ENCODE measurements around the gene MPHOSPH9.

MPHOSPH9 gene

GRCh38 chr12:123271001-123271668, 38.2 kb upstream of the MPHOSPH9 start:
- TF ChIP-seq, protein P1, sequence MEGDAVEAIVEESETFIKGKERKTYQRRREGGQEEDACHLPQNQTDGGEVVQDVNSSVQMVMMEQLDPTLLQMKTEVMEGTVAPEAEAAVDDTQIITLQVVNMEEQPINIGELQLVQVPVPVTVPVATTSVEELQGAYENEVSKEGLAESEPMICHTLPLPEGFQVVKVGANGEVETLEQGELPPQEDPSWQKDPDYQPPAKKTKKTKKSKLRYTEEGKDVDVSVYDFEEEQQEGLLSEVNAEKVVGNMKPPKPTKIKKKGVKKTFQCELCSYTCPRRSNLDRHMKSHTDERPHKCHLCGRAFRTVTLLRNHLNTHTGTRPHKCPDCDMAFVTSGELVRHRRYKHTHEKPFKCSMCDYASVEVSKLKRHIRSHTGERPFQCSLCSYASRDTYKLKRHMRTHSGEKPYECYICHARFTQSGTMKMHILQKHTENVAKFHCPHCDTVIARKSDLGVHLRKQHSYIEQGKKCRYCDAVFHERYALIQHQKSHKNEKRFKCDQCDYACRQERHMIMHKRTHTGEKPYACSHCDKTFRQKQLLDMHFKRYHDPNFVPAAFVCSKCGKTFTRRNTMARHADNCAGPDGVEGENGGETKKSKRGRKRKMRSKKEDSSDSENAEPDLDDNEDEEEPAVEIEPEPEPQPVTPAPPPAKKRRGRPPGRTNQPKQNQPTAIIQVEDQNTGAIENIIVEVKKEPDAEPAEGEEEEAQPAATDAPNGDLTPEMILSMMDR (IDR thresholded peaks at IDR 0.05; ENCODE audit: borderline replicate concordance, insufficient read depth, low read depth, low read length), result peak; percentile 78
- H3K4me3 ChIP-seq (ENCODE audit: low read depth, low read length), result peak overlapping the region; percentile 92

GRCh38 chr12:123270214-123271000, 37.5 kb upstream of the MPHOSPH9 start:
- peak overlapping the region; percentile 92 for H3K4me3 ChIP-seq (ENCODE audit: low read depth, low read length)
- TF ChIP-seq, protein P1 (IDR thresholded peaks at IDR 0.05; ENCODE audit: borderline replicate concordance, insufficient read depth, low read depth, low read length), result no peak

DNA sequence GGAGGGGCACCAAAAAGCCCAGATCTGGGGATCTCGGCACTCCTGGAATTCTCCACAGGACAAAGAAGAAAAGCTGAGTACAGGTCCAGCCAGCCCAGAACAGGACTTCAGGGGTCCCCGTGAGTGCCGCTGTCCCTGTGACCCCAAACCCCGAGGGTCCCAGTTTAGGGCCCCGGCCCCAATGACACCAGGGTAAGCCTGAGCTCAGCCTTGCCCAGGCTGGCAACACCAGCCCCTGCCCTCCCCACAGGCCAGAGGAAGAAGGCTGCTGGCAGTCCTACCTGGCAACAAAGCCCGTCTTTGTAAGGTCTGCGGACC, 36.9 kb upstream of the MPHOSPH9 start:
- TF ChIP-seq, protein P1 (IDR thresholded peaks at IDR 0.05; ENCODE audit: borderline replicate concordance, insufficient read depth, low read depth, low read length), result no peak
- H3K4me3 ChIP-seq (ENCODE audit: low read depth, low read length), result peak overlapping the region; percentile 92

DNA sequence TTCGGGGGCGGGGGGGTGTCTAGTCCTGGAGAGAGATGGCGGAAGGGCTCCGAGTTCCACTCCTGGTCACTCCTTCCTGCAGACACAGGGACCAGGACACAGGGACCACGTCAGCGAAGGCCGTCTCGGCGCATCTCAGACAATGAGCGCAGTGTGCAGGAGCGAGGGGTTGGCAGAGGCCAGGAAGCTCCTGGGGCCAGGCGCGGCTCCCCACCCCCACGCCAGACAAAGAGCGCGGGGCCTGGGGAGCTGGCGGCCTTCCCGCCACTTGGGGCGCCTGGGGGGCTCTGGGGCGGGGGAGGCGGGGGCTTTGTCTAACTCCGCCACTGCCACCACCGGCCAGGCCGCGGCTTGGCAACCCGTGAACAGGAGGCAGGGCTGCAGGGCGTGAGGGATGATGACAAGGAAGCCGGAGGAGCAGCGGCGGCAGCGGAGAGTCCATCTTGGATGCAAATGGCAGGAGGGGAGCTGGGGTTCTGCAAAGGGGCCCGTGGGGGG, 36.5 kb upstream of the MPHOSPH9 start:
- TF ChIP-seq, protein P1 (IDR thresholded peaks at IDR 0.05; ENCODE audit: borderline replicate concordance, insufficient read depth, low read depth, low read length), result peak; percentile 19; the same call in 1 of the 2 replicates
- peak overlapping the region; percentile 92 for H3K4me3 ChIP-seq (ENCODE audit: low read depth, low read length)

DNA sequence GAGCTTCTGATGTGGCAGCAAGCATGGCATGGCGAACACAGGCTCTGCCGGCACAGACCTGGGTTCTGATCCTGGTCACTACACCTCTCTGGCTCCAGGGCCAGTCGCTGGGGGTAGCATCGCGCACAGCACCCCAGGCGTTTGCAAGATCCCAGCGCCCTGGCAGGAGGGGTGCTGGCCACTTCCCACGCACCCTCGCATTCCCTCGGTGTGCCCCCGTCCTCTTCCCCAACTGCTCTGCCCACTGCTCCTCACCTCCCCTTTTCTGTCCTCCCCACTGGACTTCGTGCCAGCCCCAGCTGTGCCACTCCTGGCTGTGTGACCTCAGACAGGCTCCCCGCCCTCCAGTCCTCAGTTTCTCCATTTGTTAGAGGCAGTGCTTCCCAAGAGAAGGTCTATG, 35.9 kb upstream of the MPHOSPH9 start:
- TF ChIP-seq, protein P1 (IDR thresholded peaks at IDR 0.05; ENCODE audit: borderline replicate concordance, insufficient read depth, low read depth, low read length), result no peak
- H3K4me3 ChIP-seq (ENCODE audit: low read depth, low read length), result peak overlapping the region; percentile 92

DNA sequence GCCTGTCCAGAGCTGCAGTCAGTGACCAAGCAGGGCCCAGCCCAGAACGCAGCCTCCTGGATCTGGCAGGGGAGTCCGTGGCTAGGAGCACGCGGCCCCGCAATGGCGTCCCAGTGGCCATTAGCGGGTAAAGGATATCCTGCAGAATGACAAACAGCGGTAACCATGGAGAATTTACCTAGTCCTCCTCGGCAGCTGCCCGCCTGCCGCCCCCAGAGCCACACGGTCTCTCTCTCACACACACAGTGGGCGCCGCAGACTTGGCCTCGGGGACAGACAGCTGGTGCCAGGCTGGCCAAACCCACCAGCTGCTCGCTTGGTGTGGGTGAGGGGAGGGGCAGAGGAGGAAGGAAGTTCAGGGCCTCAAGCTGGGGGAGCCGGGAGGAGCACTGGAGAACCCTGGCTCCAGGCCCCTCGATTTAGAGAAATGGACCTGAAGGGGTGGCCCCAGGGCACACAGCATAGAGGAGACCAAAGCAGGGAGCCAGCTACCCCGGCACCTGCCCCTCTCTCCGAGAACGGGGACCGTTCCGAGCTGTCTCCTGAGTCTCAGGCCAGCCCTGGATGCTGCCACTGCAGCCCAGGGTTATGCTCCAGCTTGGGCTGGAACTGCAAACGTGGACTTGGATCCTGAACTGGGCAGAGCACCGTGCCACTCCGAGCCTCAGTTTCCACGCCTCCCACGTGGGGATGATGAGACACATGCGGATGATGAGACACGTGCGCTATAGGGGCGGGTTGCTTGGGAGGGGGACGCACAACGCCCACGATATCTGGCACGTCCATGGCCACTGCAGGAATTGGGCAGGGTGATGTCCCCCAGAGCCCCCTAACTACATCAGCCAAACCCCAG, 35.3 kb upstream of the MPHOSPH9 start:
- TF ChIP-seq, protein P1 (IDR thresholded peaks at IDR 0.05; ENCODE audit: borderline replicate concordance, insufficient read depth, low read depth, low read length), result no peak
- no peak overlapping the region for H3K4me3 ChIP-seq (ENCODE audit: low read depth, low read length)

Measured in GM12875 (cell line).